Activated CD4-positive, alpha-beta T cell treated with anti-CD3 and anti-CD28 coated beads, Interleukin-2, Interleukin-4, amounts not matched to agents 100 ng/mL and 50 ng/mL, durations not matched to agents 16 hours and 8 hours (primary cell): ENCODE measurements around the gene FAM50B.

Source experiments
- DNase-seq: peaks from one replicate; pipeline ENCODE4 v3.0.0-alpha.2; 2020; ENCODE audit warnings: low spot score

The FAM50B gene

DNA sequence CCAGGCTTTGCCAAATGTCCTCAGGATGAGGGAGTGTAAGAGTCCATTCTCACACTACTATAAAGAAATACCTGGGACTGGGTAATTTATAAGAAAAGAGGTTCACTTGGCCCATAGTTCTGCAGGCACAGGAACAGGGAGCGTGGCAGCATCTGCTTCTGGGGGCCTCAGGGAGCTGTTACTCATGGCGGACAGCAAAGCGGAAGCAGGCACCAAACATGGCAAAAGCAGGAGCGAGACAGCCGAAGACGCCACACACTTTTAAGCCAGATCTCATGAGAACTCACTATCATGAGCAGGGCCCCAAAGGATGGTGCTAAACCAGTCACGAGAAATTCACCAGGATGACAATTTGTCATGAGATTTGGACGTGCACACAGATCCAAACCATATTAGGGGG lies 22.8 kb downstream of the FAM50B start:
- no peak for DNase-seq

DNA sequence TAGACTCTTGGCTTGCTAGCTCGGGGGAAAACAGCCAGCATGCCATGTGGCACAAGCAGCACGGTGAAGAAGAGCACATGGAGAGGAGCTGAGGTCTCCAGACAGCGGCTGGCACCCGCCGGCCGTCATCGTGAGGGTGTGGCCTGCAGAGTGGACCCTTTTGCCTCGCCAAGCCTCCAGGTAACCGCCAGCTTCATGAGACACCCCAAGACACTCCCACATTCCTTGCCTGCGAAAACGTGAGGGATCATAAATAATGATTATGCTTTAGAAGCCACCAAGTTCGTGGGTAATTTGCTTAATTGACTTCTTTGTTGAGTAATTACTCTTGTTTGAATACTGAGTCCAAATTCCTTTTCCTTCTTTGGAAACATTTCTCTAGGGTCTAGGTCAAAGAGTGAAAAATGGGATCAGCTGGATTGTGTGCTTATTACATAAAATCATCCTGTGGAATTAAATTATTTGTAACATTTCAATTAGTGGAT lies 23.2 kb downstream of the FAM50B start:
- no peak for DNase-seq

DNA sequence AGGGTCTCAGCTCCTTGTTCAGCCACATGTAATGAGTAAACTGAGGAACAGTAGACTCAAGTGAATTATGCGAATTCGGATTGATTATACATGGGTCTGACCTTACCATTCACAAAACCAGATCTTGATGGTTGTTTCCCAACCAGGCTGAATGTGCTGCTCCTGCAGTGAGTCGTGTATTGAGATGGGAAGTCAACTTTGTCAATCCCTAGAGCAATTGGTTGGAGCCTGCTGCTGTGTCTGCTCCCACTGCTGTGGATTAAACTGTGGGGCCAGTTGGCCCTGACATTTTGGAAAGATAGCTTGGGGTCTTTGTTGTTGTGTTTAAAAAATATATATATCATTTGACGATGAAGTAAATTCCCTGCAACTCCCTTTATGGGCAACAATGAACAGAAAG lies 23.9 kb downstream of the FAM50B start:
- no peak for DNase-seq

DNA sequence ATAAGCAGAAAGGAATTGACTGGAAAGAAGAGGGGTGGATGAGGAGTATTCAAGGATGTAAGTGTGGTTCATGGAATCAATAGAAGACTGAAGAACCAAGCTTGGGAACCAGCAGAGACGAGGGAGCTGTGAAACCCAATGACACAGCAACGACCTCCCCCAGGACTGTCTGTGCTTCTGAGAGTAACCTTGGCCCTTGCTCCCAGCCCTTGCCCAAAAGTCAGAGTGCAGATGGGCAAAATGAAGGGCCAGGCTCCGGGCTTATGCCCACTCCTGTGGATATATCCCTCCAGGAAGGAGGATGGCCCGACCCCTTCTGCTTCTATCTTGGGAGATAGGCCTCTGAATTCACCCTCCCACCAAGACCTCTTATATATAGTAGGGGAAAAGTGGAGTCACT lies 24.9 kb downstream of the FAM50B start:
- no peak for DNase-seq

DNA sequence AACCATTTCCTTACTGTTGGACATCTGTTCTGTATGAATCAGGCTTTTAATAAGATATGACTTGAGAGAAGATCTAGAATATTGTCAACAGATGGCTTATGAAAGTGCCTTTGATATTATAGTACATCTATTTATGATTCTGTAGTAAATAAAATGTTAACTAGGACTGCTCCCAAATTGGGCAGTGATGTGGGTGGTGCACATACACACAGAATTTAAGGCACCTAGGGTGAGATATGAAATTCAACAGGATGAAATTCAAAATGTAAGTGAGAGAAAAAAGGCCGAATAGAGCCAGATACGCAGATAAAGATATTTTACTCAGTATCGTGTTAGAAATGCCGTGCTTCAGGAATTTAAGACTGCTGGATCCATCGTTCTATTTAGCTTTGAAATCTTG lies 26.3 kb downstream of the FAM50B start:
- DNase-seq: no peak

DNA sequence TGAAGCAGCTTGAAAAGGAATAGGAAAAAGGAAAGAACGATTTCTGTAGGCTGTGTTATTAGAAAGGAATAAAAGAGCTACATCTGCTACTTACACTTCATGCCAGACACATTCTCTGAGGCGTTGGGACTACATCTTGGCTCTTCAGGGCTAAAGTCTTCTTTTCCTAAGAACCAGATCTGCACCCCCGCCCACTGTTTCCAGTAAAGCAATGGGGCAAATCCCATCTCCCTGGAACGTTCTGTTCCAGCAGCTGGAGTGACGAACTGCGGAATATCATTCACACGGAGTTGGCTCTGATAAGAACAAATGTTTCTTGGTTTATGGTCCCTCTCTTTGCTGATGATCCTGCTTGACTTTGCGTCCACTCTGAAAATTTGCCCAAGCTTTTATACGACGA lies 26.9 kb downstream of the FAM50B start:
- no peak for DNase-seq

DNA sequence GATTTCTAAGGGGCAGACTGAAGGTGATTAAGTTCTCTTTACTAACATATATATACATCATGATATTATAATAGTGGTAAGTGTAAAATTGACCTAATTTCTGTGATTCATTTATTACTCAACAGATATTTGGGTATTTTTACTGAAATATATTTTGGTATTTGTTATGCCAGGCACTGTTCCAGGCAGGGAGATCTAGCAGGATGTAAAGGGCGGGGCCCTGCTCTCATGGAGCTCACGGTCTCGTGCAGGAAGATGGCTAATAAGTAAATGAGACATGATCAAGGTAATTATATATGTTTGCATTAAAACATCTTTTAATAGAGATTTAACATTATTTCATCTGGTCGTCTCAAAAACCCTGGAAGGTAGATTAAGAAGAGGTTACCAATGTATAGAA lies 27.7 kb downstream of the FAM50B start:
- no peak for DNase-seq

DNA sequence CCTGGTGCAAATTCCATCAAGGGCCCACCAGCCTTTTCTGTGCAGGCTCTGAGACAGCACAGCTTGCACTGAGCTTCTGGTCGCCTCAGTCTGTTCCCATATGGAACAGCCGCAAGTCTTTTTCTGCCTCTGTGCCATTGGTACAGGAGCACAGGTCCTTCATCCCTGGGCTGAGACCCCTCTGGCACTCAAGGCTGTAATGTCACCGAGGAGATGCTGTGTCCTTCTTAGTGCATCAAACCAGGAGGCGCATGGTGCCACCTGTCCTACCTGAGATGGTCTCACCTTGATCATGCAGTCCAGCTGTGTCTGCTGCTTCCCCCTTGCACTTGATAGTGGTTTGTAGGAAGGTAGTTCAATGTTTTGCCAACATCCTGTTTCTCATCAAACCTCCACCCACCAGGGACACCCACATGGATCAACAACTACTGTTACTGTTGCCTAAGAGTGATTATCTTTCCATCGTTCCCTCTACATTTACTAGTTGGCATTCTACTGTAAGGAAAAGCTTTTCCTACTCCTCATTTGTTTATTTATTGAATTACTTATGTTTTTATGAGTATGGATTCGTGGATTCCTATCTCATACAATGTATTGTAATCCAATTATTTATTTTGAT lies 29.0 kb downstream of the FAM50B start:
- no peak for DNase-seq

DNA sequence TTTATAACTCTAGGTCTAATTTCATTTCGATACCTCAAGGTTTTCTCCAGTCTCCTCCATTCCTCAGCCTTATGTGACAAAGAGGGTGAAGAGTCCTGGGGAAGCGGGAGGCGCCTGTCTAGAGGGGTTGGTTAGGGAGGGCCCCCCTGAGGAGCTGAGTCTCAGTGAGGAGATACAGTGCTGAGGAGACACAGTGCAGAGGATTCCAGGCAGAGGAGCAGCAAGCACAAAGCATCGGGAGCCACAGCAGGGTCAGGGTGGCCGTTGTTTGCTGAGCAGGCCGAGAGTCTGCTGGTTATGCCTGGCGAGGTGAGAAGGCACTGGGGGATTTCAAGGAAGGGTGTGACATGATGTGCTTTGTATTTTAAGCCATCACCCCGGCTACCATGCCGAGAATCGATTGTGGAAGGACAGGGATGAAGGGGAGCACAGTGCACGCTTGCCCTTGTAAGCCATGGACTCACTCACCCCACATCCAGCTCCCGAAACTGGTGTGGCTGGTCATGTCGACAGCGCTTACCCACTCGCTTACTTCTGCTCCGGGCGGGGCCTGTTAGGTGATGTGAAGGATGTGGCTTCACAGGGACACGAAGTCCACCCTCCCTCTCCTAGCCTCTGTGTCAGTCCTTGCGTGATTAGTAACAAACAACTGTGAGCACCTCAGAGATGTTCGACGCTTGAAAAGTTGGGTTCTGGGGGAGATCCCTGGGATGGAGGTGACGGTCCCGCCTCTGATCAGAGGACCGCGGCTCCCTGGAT lies 30.2 kb downstream of the FAM50B start:
- no peak for DNase-seq

DNA sequence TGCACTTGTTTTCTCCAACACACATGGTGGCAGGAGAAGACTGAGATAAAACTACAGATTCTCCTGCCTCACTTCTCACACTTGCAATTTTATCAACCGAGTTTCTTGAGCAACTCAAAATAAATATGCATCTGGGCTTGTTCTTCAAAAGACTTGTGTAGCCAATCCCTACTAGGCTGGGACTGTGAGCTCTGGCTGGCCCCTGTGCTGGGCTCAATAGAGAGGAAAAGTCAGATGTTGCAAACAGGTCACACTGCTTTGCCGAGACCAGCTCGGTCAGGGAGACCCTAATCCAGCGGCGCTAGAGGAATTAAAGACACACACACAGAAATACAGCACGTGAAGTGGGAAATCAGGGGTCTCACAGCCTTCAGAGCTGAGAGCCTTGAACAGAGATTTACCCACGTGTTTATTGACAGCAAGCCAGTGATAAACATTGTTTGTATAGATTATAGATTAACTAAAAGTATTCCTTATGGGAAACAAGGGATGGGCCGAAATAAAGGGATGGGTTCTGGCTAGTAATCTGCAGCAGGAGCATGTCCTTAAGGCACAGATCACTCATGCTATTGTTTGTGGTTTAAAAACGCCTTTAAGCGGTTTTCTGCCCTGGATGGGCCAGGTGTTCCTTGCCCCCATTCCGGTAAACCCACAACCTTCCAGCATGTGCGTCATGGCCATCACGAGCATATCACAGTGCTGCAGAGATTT lies 32.7 kb downstream of the FAM50B start:
- DNase-seq: no peak

DNA sequence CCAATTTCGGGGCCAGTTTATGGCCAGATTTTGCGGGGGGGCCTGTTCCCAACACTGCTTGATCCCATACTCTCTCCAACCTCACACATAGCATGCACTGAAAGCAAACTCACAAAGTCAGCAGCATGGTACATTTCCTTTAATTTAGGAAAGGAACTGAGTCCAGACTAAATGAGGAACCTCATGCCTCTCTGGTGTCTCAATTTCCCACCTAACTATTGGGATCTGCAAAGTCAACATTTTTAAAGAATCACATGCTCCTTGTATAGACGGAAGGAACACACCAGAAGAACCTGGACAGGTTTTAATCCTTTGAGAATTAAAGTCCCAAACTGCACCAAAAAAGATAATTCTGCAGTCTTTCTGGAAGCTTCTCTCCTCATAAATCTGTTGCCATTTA lies 33.3 kb downstream of the FAM50B start:
- DNase-seq: no peak

DNA sequence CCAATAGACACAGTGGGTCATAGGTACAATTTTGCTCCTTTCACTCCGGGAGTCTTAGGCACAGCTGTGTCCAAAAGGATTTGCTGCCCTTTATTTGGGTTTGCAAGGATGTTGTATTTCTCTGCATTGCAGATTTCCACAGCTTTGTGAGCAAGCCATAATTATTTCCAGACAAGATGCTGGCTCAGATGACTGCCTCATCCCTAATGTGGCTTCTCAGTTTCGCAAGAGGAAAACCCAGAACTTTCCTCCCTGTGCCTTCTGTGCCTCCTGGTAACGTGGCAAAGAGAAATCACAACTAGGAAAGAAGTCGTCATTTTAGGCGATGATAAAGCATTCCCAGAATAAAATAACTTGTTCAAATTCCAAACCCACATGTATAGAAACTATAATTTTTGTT lies 33.7 kb downstream of the FAM50B start:
- no peak for DNase-seq

DNA sequence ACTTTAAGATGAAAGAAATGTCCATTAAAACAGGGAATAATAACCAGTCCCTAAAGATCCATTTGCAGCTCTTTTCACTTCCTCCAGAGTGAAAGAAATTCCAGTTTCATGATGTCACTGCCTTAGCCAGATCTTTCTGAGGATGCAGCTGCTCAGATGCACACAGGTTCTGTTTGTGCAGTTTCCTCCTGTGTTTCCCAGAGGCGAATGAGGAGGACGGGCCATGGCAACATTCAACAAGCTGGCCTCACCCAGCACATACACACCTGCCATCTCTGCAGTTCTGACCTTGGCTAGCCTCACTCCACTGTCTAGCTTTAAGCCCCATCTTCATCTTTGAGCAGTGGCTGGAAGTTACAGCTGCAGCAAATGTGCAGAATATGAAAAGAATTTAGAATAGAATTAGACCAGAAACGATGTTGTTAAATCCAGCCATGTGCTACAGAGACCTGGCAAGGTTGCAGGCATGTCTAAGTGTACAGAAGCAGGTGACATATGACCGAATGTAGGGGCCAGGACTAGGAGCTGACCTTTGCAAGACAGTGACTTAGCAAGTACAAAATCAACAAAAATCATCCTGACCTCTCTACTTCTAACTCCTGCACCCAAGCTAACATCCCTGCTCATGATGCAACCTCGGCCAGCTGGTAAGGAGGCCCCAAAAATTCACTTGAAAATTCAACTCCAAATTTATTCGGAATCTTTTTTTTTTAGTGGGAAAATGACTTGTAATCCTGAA lies 35.0 kb downstream of the FAM50B start:
- no peak for DNase-seq

DNA sequence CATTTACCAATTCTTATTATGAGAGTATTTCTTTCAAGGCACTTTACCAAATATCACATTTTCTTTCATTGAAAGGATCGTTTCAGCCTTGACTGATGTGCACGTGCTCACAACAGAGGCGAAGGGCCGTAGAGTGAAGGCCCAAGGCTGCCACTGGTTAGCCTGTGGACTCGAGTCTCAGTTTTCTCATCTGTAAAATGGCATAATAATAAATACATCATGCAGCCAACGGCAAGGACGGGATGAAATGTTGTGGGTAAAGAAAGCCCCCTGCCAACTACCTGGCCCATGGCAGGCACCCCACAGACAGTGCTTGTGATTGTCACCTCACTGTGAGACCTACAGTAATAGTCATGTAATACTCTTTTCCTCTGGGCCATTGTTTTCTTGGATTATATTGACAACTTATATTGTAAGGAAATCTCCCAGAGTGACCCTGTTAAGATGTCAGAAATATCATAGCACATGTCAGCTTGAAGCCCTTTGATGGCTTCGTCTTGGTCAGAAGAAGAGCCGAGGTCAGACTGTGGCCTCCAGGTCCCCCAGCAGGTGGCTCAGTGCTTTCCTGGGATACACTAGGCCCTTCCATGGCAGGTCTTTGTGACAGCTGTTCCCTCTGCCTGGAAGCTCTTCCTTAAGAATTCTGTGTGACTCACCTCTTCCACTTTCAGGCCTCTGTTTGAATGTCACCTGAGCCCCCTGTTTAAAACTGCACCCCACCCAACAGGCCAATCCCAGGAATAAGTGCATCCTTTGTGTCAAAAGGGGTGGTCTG lies 36.3 kb downstream of the FAM50B start:
- no peak for DNase-seq

DNA sequence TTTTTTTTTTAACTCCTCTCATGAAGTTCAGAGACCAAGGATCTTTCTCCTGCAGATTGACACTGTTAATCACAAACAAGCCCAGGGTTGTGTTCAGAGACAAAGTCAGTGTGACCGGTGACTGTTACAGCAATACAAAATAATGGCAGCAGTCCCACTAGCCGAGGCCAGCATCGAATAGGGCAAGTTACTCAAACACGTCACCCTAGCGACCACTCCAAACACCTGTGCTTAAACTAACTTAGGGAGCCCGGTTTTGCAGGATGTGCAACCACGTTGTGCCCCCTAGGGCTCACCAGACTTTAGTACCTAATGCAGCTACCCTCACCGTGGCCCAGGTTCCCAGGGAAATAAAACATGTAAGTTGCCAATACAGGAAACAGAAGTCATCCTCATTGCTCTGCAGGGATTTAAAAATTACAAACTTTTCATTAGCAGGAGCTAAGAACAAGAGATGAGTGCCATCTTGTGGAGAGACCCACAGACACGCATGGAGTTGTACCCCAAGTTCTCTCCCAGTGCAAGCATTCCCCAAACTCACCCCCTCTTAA lies 38.1 kb downstream of the FAM50B start:
- DNase-seq: no peak

DNA sequence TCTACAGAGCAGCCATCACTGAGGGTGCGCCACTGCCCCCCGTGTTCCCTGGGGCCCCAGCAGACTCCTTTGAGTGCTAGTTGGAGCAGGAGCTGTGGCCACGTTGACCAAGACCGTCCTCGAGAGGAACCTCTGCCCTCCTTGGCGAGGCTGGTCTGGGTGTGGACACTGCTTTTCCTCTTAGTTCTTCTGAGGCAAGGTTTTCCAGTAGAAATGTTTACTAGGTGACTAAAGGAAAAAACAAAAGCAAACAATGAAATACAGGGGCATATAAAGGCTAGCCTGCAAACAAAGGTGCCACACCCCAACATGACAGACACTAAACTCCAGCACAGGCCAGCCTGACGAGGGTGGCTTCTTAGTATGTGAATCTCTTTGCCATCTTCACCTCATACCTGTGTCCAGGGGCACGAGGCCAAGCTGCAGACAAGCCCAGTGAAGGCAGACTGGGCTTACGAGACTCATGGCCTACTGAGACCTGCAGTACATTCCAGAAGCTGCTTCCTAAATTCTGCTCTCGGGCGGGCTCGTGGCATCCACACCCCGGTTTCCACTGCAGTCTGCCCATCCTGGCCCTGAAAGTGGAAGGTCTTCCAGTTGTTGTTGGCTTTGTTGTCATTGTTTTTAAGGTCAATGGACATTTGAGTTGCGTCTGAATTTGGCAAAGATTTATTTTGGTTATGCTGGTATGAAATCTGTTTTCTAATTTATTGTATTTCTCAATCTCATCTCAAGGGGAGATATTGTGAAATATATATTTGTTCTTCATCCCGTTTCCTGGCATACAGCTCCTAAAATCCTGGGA lies 39.2 kb downstream of the FAM50B start:
- no peak for DNase-seq

DNA sequence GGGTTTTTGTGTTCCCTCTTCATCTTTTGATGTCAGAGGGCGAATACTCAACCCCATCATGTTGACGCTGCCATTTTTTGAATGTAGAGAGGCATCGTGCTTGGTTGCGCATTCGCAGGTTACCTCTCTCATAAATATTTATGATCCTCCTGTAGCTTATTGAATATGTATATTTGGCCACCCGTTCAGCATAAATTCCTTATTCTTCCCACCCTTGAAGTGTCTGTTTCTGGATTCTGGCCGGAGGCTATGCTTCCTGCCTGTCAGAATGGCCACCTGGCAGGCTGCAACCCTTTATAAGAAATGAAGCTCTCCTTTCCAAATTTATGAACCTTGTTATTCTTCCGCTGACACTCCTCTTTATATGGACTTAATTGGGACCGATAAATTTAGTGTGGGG lies 40.9 kb downstream of the FAM50B start:
- no peak for DNase-seq

DNA sequence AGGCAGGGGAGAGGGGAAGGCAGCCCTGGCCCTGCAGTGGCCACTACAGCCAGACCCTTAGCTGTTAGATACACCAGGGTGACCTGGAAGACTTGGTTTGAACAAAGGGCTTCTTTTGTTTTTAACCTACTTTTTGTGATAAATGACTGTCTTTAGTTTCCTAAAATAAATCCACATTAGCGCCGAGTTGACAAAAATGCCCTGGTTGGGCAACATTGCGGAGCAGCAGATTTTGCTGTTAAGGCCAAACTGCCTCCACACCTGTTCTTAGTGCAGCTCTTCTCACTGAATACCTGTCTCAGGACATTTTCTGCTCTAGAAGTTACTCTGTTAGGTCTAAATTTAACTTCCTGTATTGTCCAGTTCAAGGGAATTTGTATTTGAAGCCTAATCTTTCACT lies 42.7 kb downstream of the FAM50B start:
- DNase-seq: no peak

DNA sequence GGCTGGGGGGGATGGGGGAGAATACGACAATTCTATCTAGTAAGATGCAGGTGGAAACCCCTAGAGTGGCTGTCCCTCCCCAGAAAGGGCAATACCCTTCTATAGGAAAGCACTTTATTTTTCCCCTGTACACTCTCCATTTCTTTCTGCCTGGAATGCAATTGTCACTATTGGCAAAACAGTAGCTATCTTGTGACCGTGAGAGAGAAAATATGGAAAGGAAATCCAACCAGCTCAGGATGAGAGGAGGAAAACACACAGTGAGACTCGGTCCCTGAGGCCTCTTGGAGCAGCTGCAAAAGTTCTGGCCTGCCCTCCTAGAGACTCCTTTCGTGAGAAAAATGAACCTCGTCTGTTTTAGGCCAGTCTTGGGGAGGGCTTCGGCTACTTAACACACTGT lies 43.4 kb downstream of the FAM50B start:
- no peak for DNase-seq

DNA sequence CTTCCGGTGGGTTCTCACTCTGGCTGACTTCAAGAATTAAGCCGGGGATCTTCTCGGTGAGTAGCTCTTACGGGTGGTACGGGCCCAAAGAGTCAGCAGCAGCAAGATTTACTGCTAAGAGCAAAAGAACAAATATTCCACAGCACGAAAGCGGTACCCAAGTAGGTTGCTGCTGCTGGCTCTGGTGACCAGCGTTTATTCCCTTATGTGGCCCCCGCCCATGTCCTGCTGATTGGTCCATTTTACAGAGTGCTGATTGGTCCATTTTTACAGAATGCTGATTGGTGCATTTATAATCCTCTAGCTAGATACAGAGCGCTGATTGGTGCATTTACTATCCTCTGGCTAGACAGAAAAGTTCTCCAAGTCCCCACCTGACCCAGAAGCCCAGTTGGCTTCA lies 44.3 kb downstream of the FAM50B start:
- no peak for DNase-seq

DNA sequence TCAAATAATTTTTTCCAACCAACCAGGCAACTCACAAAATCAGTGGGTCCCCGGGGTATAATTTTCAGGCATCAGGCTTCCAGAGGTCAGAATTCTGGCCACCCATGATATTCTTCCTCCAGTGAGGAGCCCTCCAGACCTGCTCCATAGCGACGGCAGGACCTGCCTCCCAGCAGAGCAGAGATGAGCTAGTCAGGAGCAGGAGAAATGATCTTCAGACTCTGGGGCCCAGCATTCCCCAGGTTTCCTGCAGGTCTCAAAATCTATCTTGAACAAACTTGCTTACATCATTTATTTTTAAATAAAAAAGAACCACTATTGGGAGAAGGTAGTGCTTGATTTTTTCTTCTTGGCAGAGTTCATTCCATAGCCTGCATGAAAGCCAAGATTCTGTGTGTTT lies 44.7 kb downstream of the FAM50B start:
- no peak for DNase-seq
